MCF 10A (cell line): ENCODE data around the gene TRAPPC2L. TPM values are rescaled to one million over a fixed set of nuclear protein-coding genes. Genes with fewer than 3 reads are reported as not detected.

Experiments
- BruUV-seq: library from RNA; stranded (reverse); fragments of 400-500 nt; replicated peaks from 2 replicates; lab custom pipeline; 2021; lab: Mats Ljungman, UMichigan
- CTCF ChIA-PET: fragments of 300-600 bp; sonication (Branson Sonifier 250); formaldehyde crosslinking; extraction: SDS; loops from one replicate; lab custom pipeline; 2021; ENCODE audit warnings: antibody characterized with exemption, inconsistent platforms; lab: Yijun Ruan, JAX
- POLR2A ChIA-PET: fragments of 300-600, 350-650 bp; sonication (Branson Sonifier 250); formaldehyde crosslinking; extraction: SDS; loops from one replicate; lab custom pipeline; 2020; ENCODE audit warnings: antibody characterized with exemption, inconsistent platforms; lab: Yijun Ruan, JAX
- DNase-seq: peaks from one replicate; pipeline ENCODE4 v3.0.0-alpha.2; 2018; ENCODE audit not compliant: unreplicated experiment
- H3K27ac Mint-ChIP-seq: one replicate; pipeline ENCODE4 v1.8.0; 2022; ENCODE audit warnings: mild to moderate bottlenecking, low read depth, mixed read lengths; ENCODE audit not compliant: unreplicated experiment
- H3K27me3 Mint-ChIP-seq: one replicate; pipeline ENCODE4 v1.8.0; 2022; ENCODE audit warnings: mixed read lengths; ENCODE audit not compliant: insufficient read depth, unreplicated experiment
- H3K36me3 Mint-ChIP-seq: one replicate; pipeline ENCODE4 v1.8.0; 2022; ENCODE audit warnings: mild to moderate bottlenecking, moderate library complexity, mixed read lengths; ENCODE audit not compliant: insufficient read depth, unreplicated experiment
- H3K4me1 Mint-ChIP-seq: one replicate; pipeline ENCODE4 v1.8.0; 2022; ENCODE audit warnings: mixed read lengths; ENCODE audit not compliant: insufficient read depth, unreplicated experiment
- H3K4me3 Mint-ChIP-seq: one replicate; pipeline ENCODE4 v1.8.0; 2022; ENCODE audit warnings: mild to moderate bottlenecking, moderate library complexity, mixed read lengths; ENCODE audit not compliant: unreplicated experiment
- H3K9me3 Mint-ChIP-seq: one replicate; pipeline ENCODE4 v1.8.0; 2022; ENCODE audit warnings: mixed read lengths; ENCODE audit not compliant: unreplicated experiment
- CTCF ChIP-seq: fragments of 200-600 bp; IDR thresholded peaks from one replicate; pipeline ENCODE4 v1.8.0; 2022; ENCODE audit warnings: antibody characterized with exemption, mild to moderate bottlenecking; ENCODE audit not compliant: unreplicated experiment
- intact Hi-C: fragments of 100-400 bp; cut with micrococcal nuclease; formaldehyde crosslinking; loops from 2 replicates; pipeline ENCODE4 v1.14.1; 2022
- total RNA-seq: library from RNA; stranded (reverse); gene quantifications from 2 replicates; pipeline ENCODE4 v1.2.3, GENCODE V29; 2022

TRAPPC2L gene
- total RNA-seq, 1 experiment from 2014 or later: 35.6 TPM

DNA sequence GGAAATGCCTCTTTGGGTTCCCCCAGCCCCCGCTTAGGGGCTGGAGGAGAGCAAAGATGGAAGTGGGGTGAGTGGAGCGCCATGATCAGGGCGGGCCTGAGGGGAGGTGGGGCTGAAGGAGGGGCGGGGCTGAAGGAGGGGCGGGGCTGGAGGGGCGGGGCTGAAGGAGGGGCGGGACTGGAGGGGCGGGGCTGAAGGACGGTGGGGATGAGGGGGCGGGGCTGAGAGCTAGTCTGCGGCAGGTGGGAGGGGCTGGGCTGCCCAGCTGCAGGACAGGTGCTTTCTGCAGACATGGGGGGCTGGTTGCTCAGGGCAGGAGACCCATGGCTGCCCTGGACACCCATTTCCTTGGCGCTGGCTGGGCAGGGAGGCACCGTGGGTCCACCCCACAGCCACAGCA, 48.6 kb downstream of the TRAPPC2L start:
- ChIA-PET POLR2A (interaction anchor here (0.6 kb wide), 1 partner anchor 18 kb away, joined by 3 read pairs; no protein-coding TSS in a partner anchor), CTCF (no interaction called here)
- no peak overlapping the region for H3K4me3 Mint-ChIP-seq

GRCh38 chr16:88906020-88906419, 49.1 kb downstream of the TRAPPC2L start:
- Mint-ChIP-seq H3K27ac (no peak overlapping the region), H3K9me3 (no peaks in the 10 kb centered on the region), H3K36me3 (no peaks in the 10 kb centered on the region), H3K4me1 (peaks cover 5% of the 10 kb centered on the region), H3K4me3 (no peak overlapping the region), H3K27me3 (no peaks in the 10 kb centered on the region)
- ChIA-PET CTCF (no interaction called here), POLR2A (no interaction called here)
- DNase-seq: no peak
- intact Hi-C loops: no loop called here
- BruUV-seq: no TSS peak
- TF ChIP-seq CTCF: no peak

More for the DNA sequence above, 48.6 kb downstream of the TRAPPC2L start:
- no peak for TF ChIP-seq CTCF
- intact Hi-C loops: no loop called here
- no TSS peak for BruUV-seq
- H3K27ac Mint-ChIP-seq: no peak overlapping the region
- H3K36me3 Mint-ChIP-seq: no peaks in the 10 kb centered on the region
- DNase-seq: peak; percentile 10
- no peaks in the 10 kb centered on the region for H3K27me3 Mint-ChIP-seq
- H3K4me1 Mint-ChIP-seq: peaks cover 5% of the 10 kb centered on the region
- H3K9me3 Mint-ChIP-seq: no peaks in the 10 kb centered on the region

DNA sequence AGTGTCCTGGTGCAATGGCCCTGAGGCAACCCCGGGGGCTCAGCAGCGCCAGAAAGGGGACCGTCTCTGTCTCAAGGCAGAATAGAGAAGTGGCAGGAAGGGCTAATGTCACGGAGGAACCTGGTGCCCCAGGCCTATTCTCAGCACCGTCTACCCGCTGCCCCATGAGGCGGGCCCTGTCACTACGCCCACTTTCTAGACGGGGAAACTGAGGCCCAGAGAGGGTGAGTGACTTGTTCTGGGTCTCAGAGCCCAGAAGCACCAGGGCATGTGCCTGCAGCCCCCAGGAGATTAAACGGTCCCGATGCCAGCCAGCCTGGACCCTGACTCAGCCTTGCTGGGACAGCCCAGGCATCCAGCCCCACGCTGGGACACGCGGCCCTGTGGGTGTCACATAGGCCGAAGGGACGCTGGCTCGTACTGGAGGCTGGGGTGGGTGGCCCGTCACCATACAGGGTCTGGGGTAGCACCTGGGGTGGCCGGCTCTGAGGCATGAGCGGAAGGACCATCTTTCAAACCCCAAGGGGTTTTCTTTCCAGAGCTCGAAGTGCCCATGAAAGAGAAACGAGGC, 49.7 kb downstream of the TRAPPC2L start:
- BruUV-seq: no TSS peak
- Mint-ChIP-seq H3K27me3 (no peaks in the 10 kb centered on the region), H3K36me3 (no peaks in the 10 kb centered on the region), H3K9me3 (no peaks in the 10 kb centered on the region), H3K4me1 (peaks cover 5% of the 10 kb centered on the region), H3K4me3 (no peak overlapping the region), H3K27ac (no peak overlapping the region)
- ChIA-PET CTCF (no interaction called here), POLR2A (no interaction called here)
- intact Hi-C loops: no loop called here
- DNase-seq: no peak
- no peak for TF ChIP-seq CTCF

- Mint-ChIP-seq H3K27ac (no peak overlapping the region), H3K9me3 (no peaks in the 10 kb centered on the region), H3K27me3 (no peaks in the 10 kb centered on the region), H3K4me1 (peaks cover 5% of the 10 kb centered on the region), H3K36me3 (no peaks in the 10 kb centered on the region), H3K4me3 (no peak overlapping the region)
- no peak for TF ChIP-seq CTCF
- BruUV-seq: no TSS peak
- ChIA-PET CTCF (no interaction called here), POLR2A (no interaction called here)
- intact Hi-C loops: no loop called here
- DNase-seq: peak; percentile 94
Measured at GRCh38 chr16:88907768-88908167, 50.8 kb downstream of the TRAPPC2L start.
